Mucosa of descending colon (tissue), 3 donors: Measurements from ENCODE around the gene TMEM82. TPM values are rescaled to one million over a fixed set of nuclear protein-coding genes. Genes with fewer than 3 reads are reported as not detected.

ENCODE experiments used
- ATAC-seq: fragments of 200-7000 bp; cut with Tn5 transposase; one replicate; pipeline ENCODE4 v1.9.1; 2020; ENCODE audit warnings: mild to moderate bottlenecking, moderate library complexity
- DNase-seq, 3 donors: peaks; one replicate each; pipeline ENCODE4 v3.0.0-alpha.2; 2020
- H3K36me3 ChIP-seq: fragments of 200-600 bp; one replicate; pipeline ENCODE4 v1.8.0; 2021; ENCODE audit warnings: low read depth, mild to moderate bottlenecking
- H3K4me1 ChIP-seq: fragments of 200-600 bp; one replicate; pipeline ENCODE4 v1.8.0; 2021; ENCODE audit warnings: low read depth, mild to moderate bottlenecking
- H3K4me3 ChIP-seq: fragments of 200-600 bp; one replicate; pipeline ENCODE4 v1.8.0; 2021; ENCODE audit warnings: mild to moderate bottlenecking
- H3K9me3 ChIP-seq: fragments of 200-600 bp; one replicate; pipeline ENCODE4 v1.8.0; 2021; ENCODE audit warnings: mild to moderate bottlenecking
- intact Hi-C, 2 donors: fragments of 100-400 bp; cut with DNase I in 1 of 2; cut with micrococcal nuclease in 1 of 2; formaldehyde crosslinking; loops; one replicate each; pipeline versions ENCODE4 v1.11.0 to v1.11.1; 2022; cut with DNase I, micrococcal nuclease
- total RNA-seq, 3 donors: library from RNA; stranded (reverse); fragmentation: NEBNext Ultra II Directional in 2 of 3; extraction: Animal tissue kit (Norgen Biotek cat#: 25700) in 2 of 3; gene quantifications; one replicate each; pipeline versions ENCODE4 v1.2.1 to v1.2.4, GENCODE V29; 2021 to 2023
- TF ChIP-seq, protein P1 (sequence below): fragments of 200-600 bp; IDR thresholded peaks from one replicate; pipeline ENCODE4 v1.8.0; 2022; ENCODE audit warnings: antibody characterized with exemption, mild to moderate bottlenecking
- donor health status: DM: no; HTN: no; CAD: no; lungs with moderate emphysema.
- donor health status: DM: no; HTN: no; CAD: no.
- donor health status: DM: no; HTN: yes; CAD: no.

TMEM82 gene
- total RNA-seq, 3 donors from 2014 or later = 8.0 to 19.7 (median 16.8) TPM

DNA sequence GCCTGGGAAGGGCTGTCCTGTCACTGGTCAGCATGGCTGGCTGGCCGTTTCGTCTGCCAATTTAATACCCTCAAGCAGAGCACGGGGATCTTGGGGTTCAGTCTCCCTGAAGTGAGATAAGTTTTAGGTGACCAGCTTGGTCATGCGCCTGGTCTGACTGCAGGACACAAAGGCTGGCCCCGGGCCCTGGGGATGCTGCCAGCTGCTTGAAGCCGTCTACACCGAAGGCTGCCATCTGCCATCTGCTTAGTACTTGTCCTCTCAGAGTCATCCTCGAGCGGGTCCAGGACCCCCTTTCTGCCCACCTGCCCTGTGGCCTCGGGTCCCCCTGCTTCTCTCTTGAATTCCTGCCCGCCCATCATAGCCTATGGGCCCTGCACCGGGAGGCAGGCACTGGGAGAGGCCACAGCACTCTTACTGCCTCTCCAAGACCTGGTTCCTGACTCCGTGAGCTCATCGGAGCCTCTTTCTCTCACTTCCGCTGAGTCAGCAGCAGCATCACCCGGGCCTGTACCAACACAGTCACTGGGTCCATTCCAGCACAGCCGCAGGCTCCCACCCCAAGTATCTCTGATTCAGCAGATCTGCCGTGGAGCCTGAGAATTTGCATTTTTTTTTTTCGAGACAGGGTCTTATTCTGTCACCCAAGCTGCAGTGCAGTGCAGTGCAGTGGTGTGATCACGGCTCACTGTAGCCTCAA is 23.3 kb downstream of the TMEM82 start:
- TF ChIP-seq, protein P1, sequence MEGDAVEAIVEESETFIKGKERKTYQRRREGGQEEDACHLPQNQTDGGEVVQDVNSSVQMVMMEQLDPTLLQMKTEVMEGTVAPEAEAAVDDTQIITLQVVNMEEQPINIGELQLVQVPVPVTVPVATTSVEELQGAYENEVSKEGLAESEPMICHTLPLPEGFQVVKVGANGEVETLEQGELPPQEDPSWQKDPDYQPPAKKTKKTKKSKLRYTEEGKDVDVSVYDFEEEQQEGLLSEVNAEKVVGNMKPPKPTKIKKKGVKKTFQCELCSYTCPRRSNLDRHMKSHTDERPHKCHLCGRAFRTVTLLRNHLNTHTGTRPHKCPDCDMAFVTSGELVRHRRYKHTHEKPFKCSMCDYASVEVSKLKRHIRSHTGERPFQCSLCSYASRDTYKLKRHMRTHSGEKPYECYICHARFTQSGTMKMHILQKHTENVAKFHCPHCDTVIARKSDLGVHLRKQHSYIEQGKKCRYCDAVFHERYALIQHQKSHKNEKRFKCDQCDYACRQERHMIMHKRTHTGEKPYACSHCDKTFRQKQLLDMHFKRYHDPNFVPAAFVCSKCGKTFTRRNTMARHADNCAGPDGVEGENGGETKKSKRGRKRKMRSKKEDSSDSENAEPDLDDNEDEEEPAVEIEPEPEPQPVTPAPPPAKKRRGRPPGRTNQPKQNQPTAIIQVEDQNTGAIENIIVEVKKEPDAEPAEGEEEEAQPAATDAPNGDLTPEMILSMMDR = no peak
- Histone ChIP-seq H3K4me1 (peaks cover 41% of the 10 kb centered on the region), H3K36me3 (peaks cover 15% of the 10 kb centered on the region), H3K4me3 (no peak overlapping the region), H3K9me3 (no peaks in the 10 kb centered on the region)
- no peak for ATAC-seq
- intact Hi-C loops = no loop called here
- no peak for DNase-seq

DNA sequence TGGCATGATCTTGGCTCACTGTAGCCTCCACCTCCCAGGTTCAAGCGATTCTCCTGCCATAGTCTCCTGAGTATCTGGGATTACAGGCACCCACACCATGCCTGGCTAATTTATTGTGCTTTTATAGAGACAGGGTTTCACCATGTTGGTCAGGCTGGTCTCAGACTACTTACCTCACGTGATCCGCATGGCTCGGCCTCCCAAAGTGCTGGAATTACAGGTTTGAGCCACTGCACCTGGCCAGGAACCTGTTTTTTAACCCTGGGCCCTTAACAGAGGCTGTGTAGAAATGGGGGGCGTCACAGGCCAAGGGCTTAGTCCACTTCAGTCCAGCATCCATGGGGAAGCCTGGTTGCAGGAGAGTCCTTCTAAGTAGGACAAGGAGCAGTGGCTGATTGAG is 25.6 kb downstream of the TMEM82 start:
- H3K4me1 ChIP-seq = peaks cover 23% of the 10 kb centered on the region
- ATAC-seq (no peak), DNase-seq (no peak)
- peaks cover 15% of the 10 kb centered on the region for H3K36me3 ChIP-seq
- no peak overlapping the region for H3K4me3 ChIP-seq
- intact Hi-C loops = no loop called here
- TF ChIP-seq, protein P1 = no peak
- H3K9me3 ChIP-seq = no peaks in the 10 kb centered on the region

GRCh38 chr1:15768388-15768787 is 26.1 kb downstream of the TMEM82 start:
- DNase-seq = peak in 1 of 3 donors; percentile 14

GRCh38 chr1:15770313-15770962 is 28.1 kb downstream of the TMEM82 start:
- TF ChIP-seq, protein P1 = no peak
- H3K4me3 ChIP-seq = no peak overlapping the region
- H3K36me3 ChIP-seq = peaks cover 5% of the 10 kb centered on the region
- DNase-seq (peak in 1 of 3 donors; percentile 17), ATAC-seq (no peak)
- intact Hi-C loops = no loop called here
- no peaks in the 10 kb centered on the region for H3K4me1 ChIP-seq
- no peaks in the 10 kb centered on the region for H3K9me3 ChIP-seq

More at GRCh38 chr1:15768388-15768787, 26.1 kb downstream of the TMEM82 start:
- H3K9me3 ChIP-seq = no peaks in the 10 kb centered on the region
- peaks cover 19% of the 10 kb centered on the region for H3K4me1 ChIP-seq
- intact Hi-C loops = no loop called here
- peaks cover 15% of the 10 kb centered on the region for H3K36me3 ChIP-seq
- no peak overlapping the region for H3K4me3 ChIP-seq
- TF ChIP-seq, protein P1 = no peak
- no peak for ATAC-seq

DNA sequence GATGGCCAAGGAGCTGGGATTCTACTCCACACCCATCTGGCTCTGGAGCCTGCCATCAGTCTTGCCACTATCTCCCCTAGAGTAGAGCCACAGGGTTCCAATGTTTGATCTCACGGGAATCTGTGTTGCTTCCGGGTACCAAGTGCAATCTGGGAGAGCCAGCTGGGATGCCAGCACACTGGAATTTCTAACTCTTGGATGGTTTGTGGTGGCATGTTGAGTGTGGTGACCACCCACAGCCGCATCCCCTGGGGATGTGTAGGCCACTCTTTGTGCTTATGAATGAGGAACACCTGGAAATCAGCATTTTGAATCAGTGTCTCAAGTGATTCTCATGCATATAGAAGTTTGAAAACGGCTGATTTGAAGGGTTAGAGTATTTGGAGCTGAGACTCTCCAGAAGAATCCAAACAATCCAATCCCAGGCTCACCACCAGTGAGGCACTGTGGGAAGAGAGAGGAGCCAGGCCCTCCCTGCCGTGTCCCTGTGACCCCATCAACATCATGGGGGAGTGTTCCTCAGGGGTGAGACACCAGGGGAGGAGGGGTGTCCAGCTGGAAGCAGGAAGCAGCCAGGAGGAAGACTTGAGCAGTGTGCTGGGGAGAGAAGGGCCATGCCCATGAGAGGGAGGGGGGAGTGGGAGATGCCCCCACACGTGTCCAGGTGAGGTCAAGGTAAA is 29.7 kb downstream of the TMEM82 start:
- intact Hi-C loops = no loop called here
- DNase-seq (peak in 1 of 3 donors; percentile 15), ATAC-seq (no peak)
- Histone ChIP-seq H3K9me3 (no peaks in the 10 kb centered on the region), H3K4me3 (no peak overlapping the region), H3K36me3 (no peaks in the 10 kb centered on the region), H3K4me1 (no peaks in the 10 kb centered on the region)
- TF ChIP-seq, protein P1 = no peak
